PC-3 (cell line): ENCODE measurements around the gene PRKN. TPM values are rescaled to one million over a fixed set of nuclear protein-coding genes. Genes with fewer than 3 reads are reported as not detected.

Source experiments
- ATAC-seq: fragments of 200-7000 bp; cut with Tn5 transposase; 2 replicates; pipeline ENCODE4 v1.9.1; 2020; ENCODE audit warnings: mild to moderate bottlenecking, moderate library complexity
- BruUV-seq: library from RNA; stranded (reverse); fragments of 400-500 nt; replicated peaks from 2 replicates; lab custom pipeline; 2021; lab: Mats Ljungman, UMichigan
- CTCF ChIA-PET: fragments of 300-600 bp; sonication (Branson Sonifier 250); formaldehyde crosslinking; loops from one replicate; lab custom pipeline; 2022; ENCODE audit warnings: antibody characterized with exemption; lab: Charles Lee
- POLR2A ChIA-PET: fragments of 300-600 bp; sonication (Branson Sonifier 250); formaldehyde crosslinking; loops from one replicate; lab custom pipeline; 2022; ENCODE audit warnings: antibody characterized with exemption; ENCODE audit not compliant: unreplicated experiment; lab: Charles Lee
- DNase-seq: peaks from one replicate; pipeline ENCODE4 v3.0.0-alpha.2; 2015
- H2AFZ ChIP-seq: fragments of 300-600 bp; sonication (generic); 2 replicates; pipeline ENCODE4 v1.6.0; 2016; ENCODE audit warnings: antibody characterized with exemption, low read length
- H3F3A ChIP-seq: fragments of 300-600 bp; sonication (generic); one replicate; pipeline ENCODE4 v1.6.0; 2017; ENCODE audit warnings: antibody characterized with exemption, low read length, control low read depth, mild to moderate bottlenecking; ENCODE audit not compliant: unreplicated experiment
- H3K27ac ChIP-seq: fragments of 300-600 bp; sonication (generic); 2 replicates; pipeline ENCODE4 v1.5.1; 2016; ENCODE audit warnings: mild to moderate bottlenecking, low read length
- H3K27me3 ChIP-seq: fragments of 300-600 bp; sonication (generic); 2 replicates; pipeline ENCODE4 v1.6.1; 2016; ENCODE audit warnings: low read length, mixed read lengths
- H3K36me3 ChIP-seq: fragments of 300-600 bp; sonication (generic); 2 replicates; pipeline ENCODE4 v1.6.1; 2016; ENCODE audit warnings: low read depth, mixed run types, low read length, mixed read lengths
- H3K4me1 ChIP-seq: fragments of 300-600 bp; sonication (generic); 2 replicates; pipeline ENCODE4 v1.5.1; 2016; ENCODE audit warnings: low read length; ENCODE audit not compliant: insufficient read depth
- H3K4me2 ChIP-seq: fragments of 300-600 bp; sonication (generic); 2 replicates; pipeline ENCODE4 v1.6.0; 2016; ENCODE audit warnings: low read length
- H3K4me3 ChIP-seq: fragments of 300-600 bp; sonication (generic); 2 replicates; pipeline ENCODE4 v1.5.1; 2016; ENCODE audit warnings: mild to moderate bottlenecking, low read length, mixed read lengths
- H3K79me2 ChIP-seq: fragments of 300-600 bp; sonication (generic); 2 replicates; pipeline ENCODE4 v1.6.1; 2017; ENCODE audit warnings: low read length, mixed read lengths
- H3K9ac ChIP-seq: fragments of 300-600 bp; sonication (generic); 2 replicates; pipeline ENCODE4 v1.6.0; 2016; ENCODE audit warnings: mild to moderate bottlenecking, low read length
- H3K9me2 ChIP-seq: fragments of 300-600 bp; sonication (generic); replicated peaks from 2 replicates; pipeline ENCODE4 v1.6.1; 2016; ENCODE audit warnings: mixed run types, low read length, mixed read lengths
- H3K9me3 ChIP-seq: fragments of 300-600 bp; sonication (generic); 2 replicates; pipeline ENCODE4 v1.6.1; 2016; ENCODE audit warnings: low read length, mixed read lengths
- H4K20me1 ChIP-seq: fragments of 300-600 bp; sonication (generic); 2 replicates; pipeline ENCODE4 v1.6.1; 2016; ENCODE audit warnings: low read length, mixed read lengths
- EZH2 ChIP-seq: fragments of 300-600 bp; sonication (generic); IDR thresholded peaks from one replicate; pipeline ENCODE4 v1.6.1; 2017; ENCODE audit warnings: antibody characterized with exemption, mild to moderate bottlenecking, low read length; ENCODE audit not compliant: unreplicated experiment
- EZH2phosphoT487 ChIP-seq: fragments of 300-600 bp; sonication (generic); IDR thresholded peaks from 2 replicates; pipeline ENCODE4 v1.6.1; 2018; ENCODE audit warnings: mild to moderate bottlenecking, antibody characterized with exemption, low read length, borderline replicate concordance
- intact Hi-C: fragments of 100-400 bp; cut with micrococcal nuclease; formaldehyde crosslinking; loops from 2 replicates; pipeline ENCODE4 v1.9.0; 2023
- total RNA-seq: library from RNA; depleted of rRNA; stranded (reverse); fragments of >200 nt; gene quantifications from 2 replicates; pipeline ENCODE4 v1.2.3, GENCODE V29; 2014
- TF ChIP-seq, protein P1 (sequence below): fragments of 300-600 bp; sonication (generic); conservative IDR thresholded peaks from 2 replicates; pipeline ENCODE4 v1.5.1; 2017; ENCODE audit warnings: antibody characterized with exemption, low read depth, mild to moderate bottlenecking, low read length

Gene PRKN
- total RNA-seq, 1 experiment from 2014 or later, result not detected

GRCh38 chr6:162581988-162582780 is 145.4 kb downstream of the PRKN start:
- Histone ChIP-seq H3K9me2 (no peaks in the 10 kb centered on the region), H3K27me3 (no peaks in the 10 kb centered on the region; the same call in 1 of the 2 replicates), H2AFZ (no peak overlapping the region), H3K79me2 (no peaks in the 10 kb centered on the region), H3K4me2 (no peak overlapping the region), H3K4me3 (no peak overlapping the region), H3F3A (no peaks in the 10 kb centered on the region), H4K20me1 (no peaks in the 10 kb centered on the region), H3K9ac (no peak overlapping the region), H3K27ac (no peak overlapping the region), H3K36me3 (no peaks in the 10 kb centered on the region), H3K9me3 (no peaks in the 10 kb centered on the region), H3K4me1 (no peaks in the 10 kb centered on the region)
- DNase-seq, result no peak
- TF ChIP-seq EZH2phosphoT487, result no peak
- TF ChIP-seq, protein P1, sequence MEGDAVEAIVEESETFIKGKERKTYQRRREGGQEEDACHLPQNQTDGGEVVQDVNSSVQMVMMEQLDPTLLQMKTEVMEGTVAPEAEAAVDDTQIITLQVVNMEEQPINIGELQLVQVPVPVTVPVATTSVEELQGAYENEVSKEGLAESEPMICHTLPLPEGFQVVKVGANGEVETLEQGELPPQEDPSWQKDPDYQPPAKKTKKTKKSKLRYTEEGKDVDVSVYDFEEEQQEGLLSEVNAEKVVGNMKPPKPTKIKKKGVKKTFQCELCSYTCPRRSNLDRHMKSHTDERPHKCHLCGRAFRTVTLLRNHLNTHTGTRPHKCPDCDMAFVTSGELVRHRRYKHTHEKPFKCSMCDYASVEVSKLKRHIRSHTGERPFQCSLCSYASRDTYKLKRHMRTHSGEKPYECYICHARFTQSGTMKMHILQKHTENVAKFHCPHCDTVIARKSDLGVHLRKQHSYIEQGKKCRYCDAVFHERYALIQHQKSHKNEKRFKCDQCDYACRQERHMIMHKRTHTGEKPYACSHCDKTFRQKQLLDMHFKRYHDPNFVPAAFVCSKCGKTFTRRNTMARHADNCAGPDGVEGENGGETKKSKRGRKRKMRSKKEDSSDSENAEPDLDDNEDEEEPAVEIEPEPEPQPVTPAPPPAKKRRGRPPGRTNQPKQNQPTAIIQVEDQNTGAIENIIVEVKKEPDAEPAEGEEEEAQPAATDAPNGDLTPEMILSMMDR, result no peak
- no peak for TF ChIP-seq EZH2
- no TSS peak for BruUV-seq
- ChIA-PET POLR2A (no interaction called here), CTCF (no interaction called here)
- ATAC-seq, result no peak
- intact Hi-C loops, result no loop called here

DNA sequence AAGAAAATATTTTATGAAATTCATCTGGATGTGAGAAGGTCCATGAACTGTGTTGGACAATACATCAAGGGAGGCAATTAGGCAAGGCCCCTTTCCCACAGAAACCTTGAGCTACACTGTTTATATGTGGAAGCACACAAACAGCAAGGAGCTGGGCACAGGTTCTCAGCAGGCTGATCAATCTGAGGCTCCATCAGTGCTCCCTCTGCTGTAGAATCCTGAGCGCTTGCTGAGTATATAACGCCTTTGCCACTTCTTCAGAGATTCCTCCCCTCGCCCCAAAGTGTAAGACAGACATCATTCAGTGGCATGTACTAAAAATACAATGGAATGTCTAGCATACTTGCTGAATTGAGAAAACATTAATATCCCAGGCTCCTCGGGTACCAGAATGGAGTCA is 146.9 kb downstream of the PRKN start:
- Histone ChIP-seq H3K4me3 (no peak overlapping the region), H3K9me3 (no peaks in the 10 kb centered on the region), H3K27ac (no peak overlapping the region), H2AFZ (no peak overlapping the region), H3K4me2 (no peak overlapping the region), H3K9me2 (no peaks in the 10 kb centered on the region), H3K36me3 (no peaks in the 10 kb centered on the region), H3K27me3 (no peaks in the 10 kb centered on the region; the same call in 1 of the 2 replicates), H3K4me1 (no peaks in the 10 kb centered on the region), H3K79me2 (no peaks in the 10 kb centered on the region), H4K20me1 (no peaks in the 10 kb centered on the region), H3K9ac (no peak overlapping the region), H3F3A (no peaks in the 10 kb centered on the region)
- CTCF ChIA-PET, result no interaction called here
- POLR2A ChIA-PET, result no interaction called here
- BruUV-seq, result no TSS peak
- DNase-seq, result no peak
- no peak for ATAC-seq
- intact Hi-C loops, result no loop called here
- TF ChIP-seq EZH2, result no peak
- TF ChIP-seq EZH2phosphoT487, result no peak
- TF ChIP-seq, protein P1, result no peak

- ChIA-PET POLR2A (no interaction called here), CTCF (no interaction called here)
- intact Hi-C loops, result no loop called here
- DNase-seq (no peak), ATAC-seq (no peak)
- no peaks in the 10 kb centered on the region for H3K79me2 ChIP-seq
- no peak overlapping the region for H3K9ac ChIP-seq
- H3K4me2 ChIP-seq, result no peak overlapping the region
- H3F3A ChIP-seq, result no peaks in the 10 kb centered on the region
- H3K4me1 ChIP-seq, result no peaks in the 10 kb centered on the region
- BruUV-seq, result no TSS peak
- no peaks in the 10 kb centered on the region for H4K20me1 ChIP-seq
- no peaks in the 10 kb centered on the region for H3K9me3 ChIP-seq
- no peak for TF ChIP-seq EZH2phosphoT487
- TF ChIP-seq EZH2, result no peak
- TF ChIP-seq, protein P1, result no peak
- H3K4me3 ChIP-seq, result no peak overlapping the region
- no peaks in the 10 kb centered on the region for H3K27me3 ChIP-seq
- H3K36me3 ChIP-seq, result no peaks in the 10 kb centered on the region
- no peak overlapping the region for H3K27ac ChIP-seq
- H2AFZ ChIP-seq, result no peak overlapping the region
- H3K9me2 ChIP-seq, result no peaks in the 10 kb centered on the region
Observed at GRCh38 chr6:162576016-162576415, 151.6 kb downstream of the PRKN start.
